Activated T-helper 17 cell treated with anti-CD3 and anti-CD28 coated beads, Interleukin-2, amount 50 U/mL, for 72 hours (primary cell): Measurements from ENCODE around the gene CDK17. TPM values are rescaled to one million over a fixed set of nuclear protein-coding genes. Genes with fewer than 3 reads are reported as not detected.
"Not testable (repeated sequence)": the region's sequence is repeated elsewhere in the genome, so short reads cannot be mapped to it uniquely, and the experiment has no call there.

Experiments used
- ATAC-seq: fragments of 150-1000 bp; cut with Tn5 transposase; replicated peaks from 2 replicates; pipeline ENCODE4 v1.10.0; 2021; ENCODE audit warnings: mild to moderate bottlenecking, moderate library complexity
- H3K27ac Mint-ChIP-seq: one replicate; pipeline ENCODE4 v1.8.0; 2022; ENCODE audit warnings: mixed read lengths
- H3K27me3 Mint-ChIP-seq: one replicate; pipeline ENCODE4 v1.8.0; 2022; ENCODE audit warnings: mixed read lengths
- H3K36me3 Mint-ChIP-seq: one replicate; pipeline ENCODE4 v1.8.0; 2022; ENCODE audit warnings: low read depth, mild to moderate bottlenecking, mixed read lengths
- H3K4me1 Mint-ChIP-seq: one replicate; pipeline ENCODE4 v1.8.0; 2022; ENCODE audit warnings: mixed read lengths
- H3K4me3 Mint-ChIP-seq: one replicate; pipeline ENCODE4 v1.8.0; 2022; ENCODE audit warnings: mild to moderate bottlenecking, mixed read lengths
- H3K9me3 Mint-ChIP-seq: one replicate; pipeline ENCODE4 v1.8.0; 2022; ENCODE audit warnings: mixed read lengths
- total RNA-seq, 2 donors: library from RNA; stranded (reverse); gene quantifications; one replicate each; pipeline ENCODE4 v1.2.3, GENCODE V29; 2022

CDK17 gene
- total RNA-seq, 2 donors from 2014 or later, result 28.5 to 38.1 TPM

- H3K27me3 Mint-ChIP-seq, result no peaks in the 10 kb centered on the region
- H3K4me3 Mint-ChIP-seq, result no peak overlapping the region
- H3K36me3 Mint-ChIP-seq, result peaks cover 21% of the 10 kb centered on the region
- no peak for ATAC-seq
- H3K9me3 Mint-ChIP-seq, result peaks cover 4% of the 10 kb centered on the region
- H3K27ac Mint-ChIP-seq, result no peak overlapping the region
- H3K4me1 Mint-ChIP-seq, result peaks cover 27% of the 10 kb centered on the region
Measured at GRCh38 chr12:96338852-96339471, 61.3 kb downstream of the CDK17 start.

DNA sequence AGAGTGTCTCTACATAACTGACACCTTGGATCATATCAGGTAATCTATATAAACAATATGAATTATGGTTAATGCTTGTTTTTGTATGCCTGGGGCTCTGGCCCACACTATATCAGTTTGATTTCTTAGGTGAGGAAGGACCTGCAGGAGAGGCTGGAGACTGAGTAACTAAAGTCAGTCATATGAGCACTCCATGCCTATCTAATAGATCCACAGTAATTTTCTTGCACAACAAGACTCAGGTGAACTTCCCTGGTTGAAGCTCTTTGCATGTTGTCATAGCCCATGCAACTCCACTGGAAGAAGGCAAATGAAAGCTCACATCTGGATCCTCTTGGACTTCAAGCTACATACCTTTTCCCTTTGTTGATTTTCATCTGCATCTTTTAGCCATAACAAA, 62.3 kb downstream of the CDK17 start:
- no peaks in the 10 kb centered on the region for H3K9me3 Mint-ChIP-seq
- no peaks in the 10 kb centered on the region for H3K27me3 Mint-ChIP-seq
- H3K36me3 Mint-ChIP-seq, result peaks cover 17% of the 10 kb centered on the region
- no peak for ATAC-seq
- peaks cover 17% of the 10 kb centered on the region for H3K4me1 Mint-ChIP-seq
- H3K27ac Mint-ChIP-seq, result no peak overlapping the region
- H3K4me3 Mint-ChIP-seq, result no peak overlapping the region

DNA sequence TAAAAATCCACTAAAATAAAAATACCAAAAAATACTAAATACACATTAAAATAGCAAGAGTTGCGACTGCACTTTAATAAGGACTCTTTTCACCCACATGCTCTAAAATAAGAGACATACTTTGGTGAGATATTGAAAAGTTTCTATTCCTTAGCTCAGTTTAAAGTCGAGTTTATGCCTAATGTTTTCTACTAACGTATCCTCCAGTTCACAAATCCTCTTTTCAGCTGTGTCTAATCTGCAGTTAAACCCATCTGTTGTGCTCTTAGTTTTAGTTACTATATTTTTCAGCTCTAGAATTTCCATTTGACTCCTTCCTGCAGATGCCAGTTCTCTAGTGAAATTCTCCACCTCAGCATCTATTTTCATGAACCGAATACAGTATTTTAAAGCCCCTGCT, 63.8 kb downstream of the CDK17 start:
- no peak for ATAC-seq
- Mint-ChIP-seq H3K4me3 (no peak overlapping the region), H3K36me3 (peaks cover 19% of the 10 kb centered on the region), H3K9me3 (no peaks in the 10 kb centered on the region), H3K4me1 (peaks cover 16% of the 10 kb centered on the region), H3K27me3 (no peaks in the 10 kb centered on the region), H3K27ac (no peak overlapping the region)

- peak overlapping the region; percentile 48 for H3K4me3 Mint-ChIP-seq
- peaks cover 24% of the 10 kb centered on the region for H3K36me3 Mint-ChIP-seq
Measured at GRCh38 chr12:96335270-96335669, 65.0 kb downstream of the CDK17 start.

GRCh38 chr12:96334502-96334901, 65.7 kb downstream of the CDK17 start:
- Mint-ChIP-seq H3K4me1 (peaks cover 13% of the 10 kb centered on the region), H3K36me3 (peaks cover 24% of the 10 kb centered on the region), H3K27ac (no peak overlapping the region), H3K27me3 (no peaks in the 10 kb centered on the region), H3K4me3 (no peak overlapping the region), H3K9me3 (no peaks in the 10 kb centered on the region)
- ATAC-seq, result no peak

More at GRCh38 chr12:96335270-96335669, 65.0 kb downstream of the CDK17 start:
- peaks cover 13% of the 10 kb centered on the region for H3K4me1 Mint-ChIP-seq
- peak overlapping the region; percentile 24 for H3K27ac Mint-ChIP-seq
- no peaks in the 10 kb centered on the region for H3K27me3 Mint-ChIP-seq
- peak; percentile 91 for ATAC-seq
- H3K9me3 Mint-ChIP-seq, result no peaks in the 10 kb centered on the region

DNA sequence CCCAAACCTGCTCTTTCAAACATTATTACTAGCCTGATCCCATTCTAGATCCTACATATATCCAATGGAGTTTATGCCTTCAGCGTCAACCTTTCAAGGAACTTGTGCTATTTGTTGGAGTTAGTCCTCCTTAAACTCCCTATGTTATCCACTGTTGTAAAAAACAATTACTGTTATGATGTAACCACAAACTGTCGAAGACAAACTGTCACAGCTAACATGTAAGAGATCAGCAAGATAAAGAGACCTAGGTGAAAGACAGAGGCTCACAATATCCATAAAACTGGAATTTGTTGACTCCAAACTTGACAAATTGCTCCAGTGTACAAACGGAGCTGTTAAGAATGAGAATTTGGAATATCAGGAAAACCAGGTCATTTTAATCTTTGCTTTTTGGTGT, 70.7 kb downstream of the CDK17 start:
- Mint-ChIP-seq H3K4me1 (peaks cover 18% of the 10 kb centered on the region), H3K4me3 (no peak overlapping the region), H3K9me3 (no peaks in the 10 kb centered on the region), H3K27me3 (no peaks in the 10 kb centered on the region), H3K27ac (no peak overlapping the region), H3K36me3 (peaks cover 33% of the 10 kb centered on the region)
- no peak for ATAC-seq

DNA sequence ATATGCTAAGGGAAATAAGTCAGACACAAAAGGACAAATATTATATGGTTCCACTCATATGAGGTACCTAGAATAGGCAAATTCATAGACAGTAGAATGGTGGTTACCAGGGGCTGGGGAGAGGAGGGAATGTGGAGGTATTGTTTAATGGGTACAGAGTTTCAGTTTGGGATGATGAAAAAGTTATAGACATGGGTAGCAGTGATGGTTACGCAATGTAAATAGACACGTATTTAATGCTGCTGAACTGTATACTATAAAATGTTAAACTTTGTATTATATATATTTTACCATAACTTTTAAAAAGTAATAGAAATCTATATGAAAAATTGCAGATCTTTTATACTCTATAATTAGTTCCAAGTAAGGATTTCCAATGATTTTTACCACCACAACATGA, 71.2 kb downstream of the CDK17 start:
- Mint-ChIP-seq H3K4me3 (no peak overlapping the region), H3K27me3 (no peaks in the 10 kb centered on the region), H3K4me1 (peaks cover 18% of the 10 kb centered on the region), H3K9me3 (no peaks in the 10 kb centered on the region), H3K36me3 (peaks cover 37% of the 10 kb centered on the region), H3K27ac (no peak overlapping the region)
- ATAC-seq, result no peak

DNA sequence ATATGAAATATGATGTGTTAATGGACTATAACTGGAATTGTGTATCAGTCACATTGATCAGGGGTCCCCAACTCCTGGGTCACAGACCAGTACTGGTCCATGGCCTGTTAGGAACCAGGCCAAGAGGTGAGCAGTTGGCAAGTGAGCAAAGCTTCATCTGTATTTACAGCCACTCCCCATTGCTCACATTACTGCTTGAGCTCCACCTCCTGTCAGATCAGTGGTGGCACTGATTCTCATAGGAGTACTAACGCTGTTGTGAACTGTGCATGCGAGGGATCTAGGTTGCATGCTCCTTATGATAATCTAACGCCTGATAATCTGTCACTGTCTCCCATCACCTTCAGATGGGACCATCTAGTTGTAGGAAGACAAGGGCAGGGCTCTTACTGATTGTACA, 72.3 kb downstream of the CDK17 start:
- no peaks in the 10 kb centered on the region for H3K27me3 Mint-ChIP-seq

GRCh38 chr12:96327346-96327745, 72.9 kb downstream of the CDK17 start:
- H3K9me3 Mint-ChIP-seq, result no peaks in the 10 kb centered on the region
- peak overlapping the region; percentile 58 for H3K27ac Mint-ChIP-seq
- ATAC-seq, result no peak
- no peak overlapping the region for H3K4me3 Mint-ChIP-seq
- H3K4me1 Mint-ChIP-seq, result peaks cover 18% of the 10 kb centered on the region
- H3K36me3 Mint-ChIP-seq, result peaks cover 46% of the 10 kb centered on the region
- H3K27me3 Mint-ChIP-seq, result no peaks in the 10 kb centered on the region

More for the DNA sequence above, 72.3 kb downstream of the CDK17 start:
- Mint-ChIP-seq H3K9me3 (no peaks in the 10 kb centered on the region), H3K4me3 (no peak overlapping the region), H3K4me1 (peaks cover 18% of the 10 kb centered on the region), H3K36me3 (peaks cover 41% of the 10 kb centered on the region), H3K27ac (peak overlapping the region; percentile 58)
- no peak for ATAC-seq

DNA sequence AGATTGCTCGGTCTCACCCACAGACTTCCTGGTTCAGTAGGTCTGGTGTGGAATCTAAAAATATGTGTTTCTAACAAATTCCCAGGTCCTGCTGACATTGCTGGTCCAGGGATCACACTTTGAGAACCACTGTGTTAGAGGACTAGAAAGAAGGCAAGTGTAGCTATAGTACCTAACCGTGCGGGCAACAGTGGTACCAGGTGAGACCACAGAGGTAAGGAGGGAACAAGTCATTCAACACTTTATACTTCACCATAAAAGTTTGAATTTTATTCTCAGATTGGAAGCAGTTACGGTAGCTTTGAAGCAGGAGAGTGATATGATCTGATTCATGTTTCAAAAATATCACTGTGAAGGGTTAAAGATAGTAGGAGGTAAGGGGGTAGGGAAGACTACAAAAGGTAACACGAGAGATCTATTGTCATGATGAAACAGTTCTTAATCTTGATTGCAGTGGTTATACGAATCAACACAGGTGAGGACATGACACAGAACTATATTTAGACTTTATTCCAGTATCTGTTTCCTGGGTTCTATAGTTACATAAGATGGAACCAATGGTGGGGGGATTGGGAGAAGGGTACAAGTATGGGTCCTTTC, 73.5 kb downstream of the CDK17 start:
- peak overlapping the region; percentile 15 for H3K4me3 Mint-ChIP-seq
- no peak for ATAC-seq
- H3K4me1 Mint-ChIP-seq, result peaks cover 22% of the 10 kb centered on the region
- peaks cover 3% of the 10 kb centered on the region for H3K9me3 Mint-ChIP-seq
- H3K27ac Mint-ChIP-seq, result peak overlapping the region; percentile 58
- no peaks in the 10 kb centered on the region for H3K27me3 Mint-ChIP-seq
- peaks cover 52% of the 10 kb centered on the region for H3K36me3 Mint-ChIP-seq

GRCh38 chr12:96323906-96324305, 76.3 kb downstream of the CDK17 start:
- peaks cover 46% of the 10 kb centered on the region for H3K36me3 Mint-ChIP-seq
- no peak overlapping the region for H3K4me3 Mint-ChIP-seq
- peaks cover 3% of the 10 kb centered on the region for H3K9me3 Mint-ChIP-seq
- no peak for ATAC-seq
- H3K27me3 Mint-ChIP-seq, result no peaks in the 10 kb centered on the region
- H3K4me1 Mint-ChIP-seq, result peaks cover 23% of the 10 kb centered on the region
- H3K27ac Mint-ChIP-seq, result peak overlapping the region; percentile 46

DNA sequence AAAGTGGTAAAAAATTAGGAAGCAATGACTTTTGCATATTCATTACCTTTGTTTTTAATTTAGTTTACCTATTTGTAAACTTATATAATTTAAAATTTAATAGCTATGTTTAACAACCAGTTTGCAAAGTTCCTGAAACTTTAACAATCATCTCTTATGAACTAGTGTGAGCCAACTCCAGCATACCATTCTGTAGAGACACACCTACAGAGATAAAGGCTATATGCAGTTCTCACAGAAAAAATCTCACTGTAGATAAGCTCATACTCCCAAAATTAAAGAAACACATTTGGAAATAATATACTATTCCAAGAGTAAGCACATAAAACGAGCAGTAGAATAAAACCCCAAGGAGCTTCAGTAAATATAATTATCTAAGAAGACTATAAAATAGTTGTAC, 77.5 kb downstream of the CDK17 start:
- no peak overlapping the region for H3K27ac Mint-ChIP-seq
- peaks cover 3% of the 10 kb centered on the region for H3K9me3 Mint-ChIP-seq
- ATAC-seq, result no peak

DNA sequence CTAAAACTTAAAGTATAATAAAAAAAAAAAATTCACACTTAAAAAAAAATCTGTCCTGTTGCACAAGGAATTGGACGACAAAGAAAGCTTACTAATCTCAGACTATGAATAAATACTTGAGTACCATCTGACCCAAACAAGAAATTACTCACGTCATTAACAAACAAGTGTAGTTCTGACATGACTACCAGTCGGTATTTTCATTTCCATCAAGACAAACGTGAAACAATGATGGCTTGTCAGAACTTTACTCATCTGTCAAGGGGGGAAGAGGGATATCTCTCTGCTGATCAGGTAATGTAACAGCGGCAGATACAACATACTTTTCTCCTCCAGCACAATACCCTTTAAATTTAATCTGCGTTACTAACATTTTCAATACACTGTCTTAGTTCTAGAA, 78.3 kb downstream of the CDK17 start:
- peak overlapping the region; percentile 75 for H3K27ac Mint-ChIP-seq
- peaks cover 14% of the 10 kb centered on the region for H3K4me1 Mint-ChIP-seq
- ATAC-seq, result peak; percentile 97
- peaks cover 46% of the 10 kb centered on the region for H3K36me3 Mint-ChIP-seq
- peaks cover 3% of the 10 kb centered on the region for H3K9me3 Mint-ChIP-seq
- H3K4me3 Mint-ChIP-seq, result peak overlapping the region; percentile 22
- H3K27me3 Mint-ChIP-seq, result no peaks in the 10 kb centered on the region

More for the DNA sequence above, 77.5 kb downstream of the CDK17 start:
- H3K36me3 Mint-ChIP-seq, result peaks cover 46% of the 10 kb centered on the region
- H3K27me3 Mint-ChIP-seq, result no peaks in the 10 kb centered on the region
- H3K4me3 Mint-ChIP-seq, result no peak overlapping the region
- H3K4me1 Mint-ChIP-seq, result peaks cover 17% of the 10 kb centered on the region

GRCh38 chr12:96317801-96318200, 82.4 kb downstream of the CDK17 start:
- not testable (repeated sequence) for ATAC-seq, H3K27ac Mint-ChIP-seq, H3K4me3 Mint-ChIP-seq, H3K27me3 Mint-ChIP-seq, H3K9me3 Mint-ChIP-seq
- Mint-ChIP-seq H3K4me1 (peaks cover 10% of the 10 kb centered on the region), H3K36me3 (peaks cover 22% of the 10 kb centered on the region)

DNA sequence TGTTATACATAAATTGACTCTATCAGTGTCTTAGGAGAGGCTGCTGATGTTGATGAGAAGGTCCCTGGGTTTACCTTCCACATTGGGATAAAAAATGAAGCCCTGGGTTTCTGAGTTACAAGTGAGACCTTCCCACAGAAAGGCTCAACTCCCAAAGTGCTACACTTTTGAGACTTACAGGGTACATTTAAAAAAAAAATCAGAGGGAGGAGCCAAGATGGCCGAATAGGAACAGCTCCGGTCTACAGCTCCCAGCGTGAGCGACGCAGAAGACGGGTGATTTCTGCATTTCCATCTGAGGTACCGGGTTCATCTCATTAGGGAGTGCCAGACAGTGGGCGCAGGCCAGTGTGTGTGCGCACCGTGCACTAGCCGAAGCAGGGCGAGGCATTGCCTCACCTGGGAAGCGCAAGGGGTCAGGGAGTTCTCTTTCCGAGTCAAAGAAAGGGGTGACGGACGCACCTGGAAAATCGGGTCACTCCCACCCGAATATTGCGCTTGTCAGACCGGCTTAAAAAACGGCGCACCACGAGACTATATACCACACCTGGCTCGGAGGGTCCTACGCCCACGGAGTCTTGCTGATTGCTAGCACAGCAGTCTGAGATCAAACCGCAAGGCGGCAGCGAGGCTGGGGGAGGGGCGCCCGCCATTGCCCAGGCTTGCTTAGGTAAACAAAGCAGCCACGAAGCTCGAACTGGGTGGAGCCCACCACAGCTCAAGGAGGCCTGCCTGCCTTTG, 84.3 kb downstream of the CDK17 start:
- H3K4me1 Mint-ChIP-seq, H3K27me3 Mint-ChIP-seq, H3K9me3 Mint-ChIP-seq: not testable (repeated sequence)
- peaks cover 25% of the 10 kb centered on the region for H3K36me3 Mint-ChIP-seq
- H3K27ac Mint-ChIP-seq, result peak overlapping the region; percentile 85
- peak overlapping the region; percentile 84 for H3K4me3 Mint-ChIP-seq
- ATAC-seq, result peak; percentile 59
